Embryonic facial prominence (tissue), 1 donor: Measurements from ENCODE around the gene FXR1.
"Not testable (repeated sequence)": the region's sequence is repeated elsewhere in the genome, so short reads cannot be mapped to it uniquely, and the experiment has no call there.

Source experiments
- DNase-seq: peaks from one replicate; pipeline ENCODE4 v3.0.0-alpha.2; 2016; ENCODE audit errors: extremely low spot score

FXR1 gene

DNA sequence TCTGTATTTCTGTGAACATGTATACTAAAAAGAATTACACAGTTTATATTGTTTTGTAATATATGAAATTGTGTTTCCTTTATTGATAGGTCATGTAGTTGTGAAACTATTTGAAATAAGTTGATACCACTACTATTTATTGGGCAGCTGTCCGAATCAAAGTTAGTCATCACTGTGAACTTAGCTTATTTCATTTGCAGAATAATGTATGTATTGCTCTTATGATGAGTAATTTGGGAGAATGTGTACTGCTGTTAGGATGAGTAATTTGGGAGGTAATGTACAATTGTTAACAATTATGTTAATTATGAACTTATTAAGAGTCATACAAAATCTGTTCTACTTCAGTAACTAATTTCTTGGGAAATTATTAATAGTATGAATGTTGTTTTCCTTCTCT lies 22.2 kb downstream of the FXR1 start:
- no peak for DNase-seq

DNA sequence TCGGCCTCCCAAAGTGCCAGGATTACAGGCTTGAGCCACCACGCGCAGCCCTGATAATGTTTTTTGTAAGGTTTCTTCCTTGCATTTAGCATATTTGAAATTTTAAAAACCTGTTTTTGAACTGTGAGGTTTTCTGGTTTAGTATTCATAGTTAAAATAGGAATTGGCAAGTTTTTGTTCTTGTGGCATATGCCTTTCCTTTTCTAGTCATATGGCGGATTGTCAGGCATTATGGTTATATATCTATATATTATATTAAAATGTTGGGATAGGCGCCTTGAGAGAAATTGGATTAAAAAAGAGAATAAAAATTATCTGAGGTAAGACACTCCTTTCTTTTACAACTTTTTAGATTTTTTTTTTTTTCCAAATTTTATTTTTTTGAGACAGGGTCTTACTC lies 28.4 kb downstream of the FXR1 start:
- DNase-seq, result no peak

DNA sequence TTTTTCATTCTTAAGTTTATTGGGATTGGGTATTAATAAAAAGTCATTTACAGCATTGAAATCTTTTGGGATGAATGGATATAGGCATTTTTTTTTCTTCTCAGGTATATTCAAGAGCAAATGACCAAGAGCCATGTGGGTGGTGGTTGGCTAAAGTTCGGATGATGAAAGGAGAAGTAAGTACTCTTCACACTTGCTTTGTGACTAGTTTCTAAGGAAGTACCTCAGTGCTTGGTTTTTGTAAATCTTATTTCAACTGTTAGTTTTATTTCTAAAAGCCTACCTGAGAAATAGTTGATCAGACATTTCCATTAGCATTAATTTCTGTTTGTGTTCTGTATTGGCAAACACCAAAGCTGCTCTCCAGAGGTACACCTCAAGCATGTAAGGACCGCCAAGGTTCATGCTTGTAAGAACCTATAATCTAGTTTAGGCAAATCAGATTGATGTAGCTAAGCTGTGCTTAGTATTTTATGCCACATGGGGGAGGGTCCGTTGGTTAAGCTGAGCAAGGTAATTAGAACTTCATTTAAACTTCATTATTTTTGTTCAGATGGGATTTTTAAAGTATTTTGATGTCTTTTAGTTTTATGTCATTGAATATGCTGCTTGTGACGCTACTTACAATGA lies 35.4 kb downstream of the FXR1 start:
- no peak for DNase-seq

DNA sequence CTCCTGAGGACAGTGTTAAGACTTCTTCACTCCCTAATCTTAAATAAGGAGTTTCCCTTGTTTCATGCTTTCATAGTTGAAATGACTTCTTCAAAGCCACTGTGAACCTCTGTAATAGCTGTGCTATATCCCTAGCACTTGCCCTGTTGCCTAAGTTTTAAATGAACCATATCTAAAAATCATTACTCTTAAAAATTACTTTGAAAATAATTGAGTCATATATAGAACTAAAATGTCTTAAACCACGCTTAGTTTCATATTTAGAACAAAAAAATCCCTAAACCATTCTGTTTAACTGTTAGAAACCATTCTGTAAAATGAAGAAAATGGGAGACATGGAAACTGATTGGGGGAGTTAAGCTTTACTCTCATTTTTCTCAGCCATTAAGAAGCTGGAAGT lies 47.2 kb downstream of the FXR1 start:
- DNase-seq, result no peak

DNA sequence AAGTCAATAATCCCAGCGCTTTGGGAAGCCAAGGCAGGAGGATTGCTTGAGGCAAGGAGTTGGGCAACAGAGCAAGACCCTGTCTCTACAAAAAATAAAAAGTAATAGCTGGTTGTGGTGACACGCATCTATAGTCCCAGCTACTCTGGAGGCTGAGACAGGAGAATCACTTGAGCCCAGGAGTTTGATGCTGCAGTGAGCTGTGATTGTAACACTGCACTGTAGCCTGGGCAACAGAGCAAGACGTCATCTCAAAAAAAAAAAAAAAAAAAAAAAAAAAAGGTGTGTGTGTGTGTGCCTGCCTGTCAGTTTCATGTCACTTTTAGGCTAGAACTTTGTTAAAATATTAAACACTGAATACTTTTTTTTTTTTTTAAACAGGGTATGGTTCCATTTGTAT lies 48.6 kb downstream of the FXR1 start:
- DNase-seq, result no peak

DNA sequence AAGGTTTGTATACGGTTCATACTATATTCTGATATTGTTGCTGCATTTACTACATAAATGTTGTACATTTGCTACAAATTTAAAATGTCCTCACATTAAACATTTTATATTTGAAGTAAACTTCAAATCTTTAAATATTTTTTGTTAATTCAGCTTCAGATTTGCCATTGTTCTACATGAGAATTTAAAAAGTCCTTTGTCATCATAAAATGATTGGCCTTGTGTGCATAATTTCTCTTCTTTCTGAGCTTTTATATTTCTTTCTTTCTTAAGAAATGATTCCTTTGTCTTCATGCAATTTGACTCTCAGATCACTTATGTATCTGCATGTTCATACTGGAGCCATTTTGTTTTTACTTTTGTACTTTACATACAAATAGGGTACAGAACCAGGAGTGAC lies 49.1 kb downstream of the FXR1 start:
- DNase-seq, result no peak

DNA sequence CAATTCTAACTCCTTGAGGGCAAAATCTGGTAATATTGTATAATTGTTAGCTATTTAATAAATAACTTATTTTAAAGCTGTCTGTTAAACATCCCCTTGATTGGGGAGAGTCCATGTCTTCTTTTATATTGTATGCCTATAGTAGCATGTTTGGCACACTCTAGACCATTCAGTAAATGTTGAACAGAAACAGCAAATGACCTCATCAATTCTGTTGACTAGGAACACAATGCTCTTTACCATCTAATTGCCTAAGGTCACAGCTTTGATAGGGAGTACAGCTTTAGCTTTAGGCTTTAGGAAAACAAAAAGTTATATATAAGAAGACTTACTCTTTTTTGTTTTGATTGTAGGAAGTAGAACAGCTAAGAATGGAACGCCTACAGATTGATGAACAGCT lies 50.1 kb downstream of the FXR1 start:
- DNase-seq, result no peak

DNA sequence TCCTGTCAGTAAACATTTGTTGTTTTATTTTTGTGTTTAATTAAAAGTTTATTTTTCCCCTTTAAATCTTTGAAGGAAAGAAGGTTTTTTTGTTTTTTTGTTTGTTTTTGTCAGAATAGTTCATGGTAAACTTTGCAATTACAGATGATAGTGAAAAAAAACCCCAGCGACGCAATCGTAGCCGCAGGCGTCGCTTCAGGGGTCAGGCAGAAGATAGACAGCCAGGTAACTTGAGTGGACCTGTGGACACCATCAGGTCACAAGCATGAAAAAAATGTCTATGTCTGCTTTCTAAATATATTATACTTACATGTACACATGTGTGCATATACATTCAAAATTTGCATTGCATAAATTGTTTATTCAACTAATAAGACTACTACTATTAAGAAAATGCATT lies 58.5 kb downstream of the FXR1 start:
- no peak for DNase-seq

DNA sequence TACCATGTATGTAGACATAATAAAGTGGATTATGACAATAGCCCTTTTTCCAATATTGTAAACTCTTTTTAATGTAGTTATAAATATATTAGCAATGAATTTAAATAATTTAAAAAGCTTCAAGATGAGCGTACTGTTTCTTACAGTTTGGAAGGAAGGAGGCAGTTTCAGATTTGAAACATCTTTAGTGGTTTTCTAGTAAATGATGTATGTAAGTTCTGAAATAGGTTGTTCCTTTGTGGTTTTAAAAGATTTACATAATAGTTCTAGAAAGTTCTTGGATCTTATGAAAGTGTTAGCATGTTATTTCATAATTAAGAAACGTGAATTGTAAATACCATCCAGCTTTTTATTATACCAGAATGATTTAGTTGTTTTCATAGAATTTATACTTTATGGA lies 61.1 kb downstream of the FXR1 start:
- no peak for DNase-seq

DNA sequence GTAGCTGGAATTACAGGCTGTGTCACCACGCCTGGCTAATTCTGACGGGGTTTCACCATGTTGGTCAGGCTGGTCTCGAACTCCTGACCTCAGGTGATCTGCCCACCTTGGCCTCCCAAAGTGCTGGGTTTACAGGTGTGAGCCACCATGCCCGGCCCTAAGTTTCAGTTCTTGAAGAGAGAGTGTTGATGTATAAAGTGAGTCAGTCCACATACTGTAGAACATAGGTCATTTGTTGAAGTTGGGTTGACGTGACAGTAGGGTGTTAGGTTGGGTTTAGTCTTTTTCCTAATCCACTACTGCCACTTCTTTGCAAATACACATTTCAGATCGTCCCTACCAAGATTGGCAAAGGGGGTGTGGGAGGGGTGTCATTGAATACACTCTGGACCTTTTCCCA lies 61.8 kb downstream of the FXR1 start:
- no peak for DNase-seq

DNA sequence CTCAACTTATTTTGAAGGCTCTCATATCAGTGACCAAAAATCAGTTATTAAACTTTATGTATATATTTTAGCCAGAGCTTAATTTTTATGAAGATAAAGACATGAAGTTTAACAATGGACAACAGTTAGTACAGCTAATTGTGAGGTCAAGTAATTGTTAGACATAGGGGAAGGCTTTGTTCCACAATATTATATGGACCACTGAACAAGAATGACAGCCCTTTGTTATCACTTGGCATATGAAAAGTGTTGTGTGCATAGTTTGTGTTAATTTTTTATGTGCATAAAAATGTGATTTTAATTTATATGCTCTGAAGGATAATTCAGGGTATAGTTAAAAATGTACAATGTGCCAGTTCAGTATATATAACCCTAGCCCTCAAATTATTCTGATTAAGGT lies 65.0 kb downstream of the FXR1 start:
- no peak for DNase-seq

DNA sequence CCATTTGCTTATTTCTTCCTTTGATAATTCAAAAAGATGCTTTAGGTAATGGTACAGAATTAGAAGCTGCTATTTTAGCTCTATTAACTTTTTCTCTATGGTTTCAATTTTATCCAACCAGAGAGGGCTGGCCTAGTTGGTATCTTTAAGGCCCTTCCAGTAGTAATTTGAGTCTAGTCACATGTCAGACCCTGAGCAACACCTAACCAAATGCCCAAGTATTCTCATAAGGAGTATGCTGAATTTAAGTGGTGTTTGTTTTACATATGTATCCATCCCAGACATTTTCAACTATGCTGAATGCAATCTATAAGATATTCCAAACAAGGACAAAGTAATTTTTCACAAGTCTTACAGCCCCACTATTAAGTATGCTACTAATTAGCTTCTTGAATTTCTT lies 67.5 kb downstream of the FXR1 start:
- no peak for DNase-seq

DNA sequence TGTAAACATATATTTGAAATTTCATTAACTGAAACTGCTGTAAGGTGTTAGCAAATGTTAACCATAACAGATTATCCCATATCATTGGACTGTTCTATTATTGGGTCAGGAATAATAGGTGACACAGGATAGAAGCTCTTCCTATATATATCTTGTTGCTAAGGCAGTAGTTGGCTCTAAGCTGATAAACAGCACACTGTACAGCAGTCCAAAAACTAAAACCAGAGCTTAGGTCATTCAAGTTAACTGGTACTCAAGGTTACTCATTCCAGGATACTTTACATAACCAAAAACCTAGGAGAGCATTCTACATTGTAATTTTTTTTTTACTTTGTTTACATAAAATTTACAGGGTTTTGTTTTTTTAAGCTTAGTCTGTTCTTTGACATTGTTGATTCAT lies 68.1 kb downstream of the FXR1 start:
- DNase-seq, result no peak

DNA sequence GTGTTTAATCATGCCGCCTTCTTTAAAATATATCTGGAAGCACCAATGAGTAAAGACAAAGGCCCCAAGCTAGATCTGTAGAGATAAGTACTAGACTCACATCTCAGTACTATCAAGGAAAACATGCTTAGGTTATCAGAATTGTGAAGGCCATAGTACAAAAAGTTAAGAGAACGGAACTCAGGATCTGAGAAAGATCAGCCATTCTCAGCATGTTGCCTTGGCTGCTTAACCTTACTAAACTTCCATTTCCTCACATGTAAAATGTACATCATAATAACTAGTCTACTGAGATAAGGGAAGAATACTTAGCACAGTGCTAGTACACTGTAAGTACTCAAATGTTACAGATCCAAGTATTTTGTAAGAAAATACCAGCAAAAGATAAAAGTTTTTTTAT lies 69.4 kb downstream of the FXR1 start:
- no peak for DNase-seq

DNA sequence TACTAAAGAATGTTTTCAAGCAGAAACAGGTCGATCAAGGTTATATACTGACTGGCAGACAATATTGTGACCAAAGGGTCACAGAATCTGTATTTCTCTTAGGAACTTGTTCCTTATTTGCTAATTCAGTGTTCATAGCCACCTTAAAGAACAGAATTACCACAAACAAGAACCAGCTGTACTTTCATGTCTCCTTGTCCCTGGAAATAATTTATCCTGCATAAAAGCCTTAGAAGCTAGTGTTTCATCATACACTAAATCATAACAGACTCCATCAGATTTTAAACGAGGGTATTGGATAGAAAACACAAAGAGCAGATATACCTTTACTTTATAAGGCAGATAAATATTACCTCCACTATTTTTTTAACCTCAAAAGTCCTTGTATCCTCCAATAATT lies 70.7 kb downstream of the FXR1 start:
- DNase-seq, result no peak

DNA sequence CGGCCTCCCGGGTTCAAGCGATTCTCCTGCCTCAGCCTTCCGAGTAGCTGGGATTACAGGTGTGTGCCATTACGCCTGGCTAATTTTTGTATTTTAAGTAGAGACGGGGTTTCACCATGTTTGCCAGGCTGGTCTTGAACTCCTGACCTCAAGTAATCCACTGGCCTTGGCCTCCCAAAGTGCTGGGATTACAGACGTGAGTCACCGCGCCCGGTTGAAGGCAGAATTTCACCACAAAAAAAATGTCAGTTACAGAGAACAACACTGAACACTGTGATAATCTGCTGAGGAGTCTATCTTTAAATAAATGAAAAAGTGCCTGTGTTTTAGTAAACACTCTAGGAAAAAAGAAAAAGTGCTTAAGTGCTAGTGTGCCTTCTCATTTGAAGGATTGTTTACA lies 73.9 kb downstream of the FXR1 start:
- DNase-seq, result not testable (repeated sequence)

DNA sequence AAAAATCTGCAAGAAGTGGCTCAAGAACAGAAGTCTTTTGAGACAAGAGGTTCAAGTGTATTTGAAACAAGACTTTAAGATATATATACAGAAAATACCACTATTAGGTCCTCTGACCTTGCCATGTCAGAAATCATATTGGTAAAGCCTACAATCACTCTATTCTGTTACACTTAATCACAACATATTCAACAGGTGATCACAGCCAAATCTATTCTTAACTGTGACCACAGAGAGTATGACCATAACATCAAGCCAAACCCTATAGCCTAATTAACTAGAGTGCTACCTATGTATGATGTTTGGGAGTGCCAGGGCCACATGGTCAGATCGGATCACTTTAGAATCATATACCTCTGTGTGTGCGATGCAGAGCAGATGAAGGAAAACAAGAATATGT lies 74.9 kb downstream of the FXR1 start:
- no peak for DNase-seq

DNA sequence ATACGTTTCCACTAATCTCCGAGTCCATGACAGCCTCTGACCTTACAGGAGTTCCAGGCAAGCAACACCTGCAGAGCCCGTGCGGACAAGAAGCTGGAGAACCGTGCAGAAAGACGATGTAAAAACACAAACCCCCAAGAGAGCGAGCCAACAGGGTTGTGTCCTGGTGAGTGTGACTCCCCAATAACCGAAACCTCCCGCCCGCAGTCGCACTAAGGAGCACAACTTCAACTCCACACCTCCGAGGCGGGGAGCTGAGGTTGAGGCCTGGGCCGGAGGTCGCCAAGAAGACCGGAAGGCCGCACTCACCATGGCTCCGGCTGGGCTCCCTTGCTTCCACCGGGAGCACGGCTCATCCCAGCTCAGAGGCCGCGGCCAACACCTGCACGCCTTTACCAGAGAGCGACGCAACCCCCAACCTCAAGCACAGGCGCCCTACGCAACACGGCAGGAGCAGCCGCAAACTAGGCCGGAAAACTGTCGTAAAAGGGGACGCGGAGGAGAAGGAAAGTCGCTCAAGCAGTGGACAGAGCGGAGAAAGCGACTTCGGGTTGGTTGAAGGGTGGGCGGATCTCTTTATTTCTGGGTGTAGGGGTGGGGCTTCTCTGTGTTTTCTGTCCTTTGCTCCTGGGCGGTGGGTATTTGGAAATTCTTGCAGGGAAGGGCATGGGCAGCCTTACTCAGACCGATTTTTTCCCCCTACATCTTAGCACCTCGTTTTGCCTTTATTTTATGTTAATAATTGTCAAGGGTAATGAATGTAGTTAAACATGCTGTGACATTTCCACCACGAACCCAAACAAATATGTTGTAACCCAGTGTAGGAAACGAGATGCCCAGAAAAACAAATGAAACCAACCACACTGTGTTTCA lies 77.1 kb downstream of the FXR1 start, which contains the start of gene DNAJC19:
DNAJC19 (minus strand) TSS at position 446 of the 873 bp plus-strand sequence; CDS start at position 312, 134 bp downstream.
- peak; percentile 92 for DNase-seq

DNA sequence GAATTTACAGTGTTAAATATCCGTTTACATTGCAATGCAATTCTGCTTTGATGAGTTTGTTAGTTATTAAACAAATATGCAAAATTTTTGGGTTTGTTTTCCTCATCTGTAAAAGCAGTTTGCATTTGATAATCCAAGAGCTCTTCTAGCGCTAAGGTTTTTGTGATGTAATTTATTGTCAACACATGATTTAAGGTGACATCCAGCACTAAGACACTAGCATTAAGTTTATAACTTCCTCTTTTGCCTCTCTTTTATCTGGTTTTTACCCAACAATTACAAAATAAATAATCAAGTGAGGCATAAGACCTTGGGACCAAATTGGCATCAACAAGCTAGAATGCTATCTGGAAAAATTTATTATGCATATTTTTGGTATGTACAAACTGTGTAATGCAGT lies 78.0 kb downstream of the FXR1 start:
- no peak for DNase-seq

DNA sequence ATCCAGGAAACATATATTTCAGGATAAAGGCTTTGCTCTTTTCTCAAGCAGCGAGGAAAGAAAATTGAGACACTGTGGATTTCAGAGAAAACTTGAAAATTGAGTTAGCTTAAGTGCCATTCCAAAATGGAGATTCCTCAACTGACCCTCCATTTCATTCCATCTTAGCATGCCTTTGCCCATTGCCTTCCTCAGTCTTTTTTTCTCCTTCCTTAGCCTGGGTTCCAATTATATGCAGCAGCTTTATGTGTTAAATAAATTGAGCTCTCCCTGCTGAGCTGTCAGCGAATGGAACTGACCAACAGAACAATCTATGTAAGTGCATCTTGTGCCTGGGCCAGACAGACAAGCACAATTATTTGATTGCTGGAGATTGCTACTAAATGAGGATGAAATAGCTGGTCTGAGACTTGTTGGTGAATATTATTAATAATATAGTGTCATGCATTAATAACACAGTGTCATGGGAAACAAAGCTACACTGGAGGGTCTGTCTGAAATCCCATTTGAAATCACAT lies 84.0 kb downstream of the FXR1 start:
- DNase-seq, result no peak

DNA sequence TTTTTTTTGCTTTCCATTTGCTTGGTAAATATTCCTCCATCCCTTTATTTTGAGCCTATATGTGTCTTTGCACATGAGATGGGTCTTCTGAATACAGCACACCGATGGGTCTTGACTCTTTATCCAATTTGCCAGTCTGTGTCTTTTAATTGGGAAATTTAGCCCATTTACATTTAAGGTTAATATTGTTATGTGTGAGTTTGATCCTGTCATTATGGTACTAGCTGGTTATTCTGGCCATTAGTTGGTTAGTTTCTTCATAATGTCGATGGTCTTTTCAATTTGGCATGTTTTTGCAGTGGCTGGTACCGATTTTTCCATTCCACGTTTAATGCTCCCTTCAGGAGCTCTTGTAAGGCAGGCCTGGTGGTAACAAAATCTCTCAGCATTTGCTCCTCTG lies 89.9 kb downstream of the FXR1 start:
- DNase-seq, result not testable (repeated sequence)

DNA sequence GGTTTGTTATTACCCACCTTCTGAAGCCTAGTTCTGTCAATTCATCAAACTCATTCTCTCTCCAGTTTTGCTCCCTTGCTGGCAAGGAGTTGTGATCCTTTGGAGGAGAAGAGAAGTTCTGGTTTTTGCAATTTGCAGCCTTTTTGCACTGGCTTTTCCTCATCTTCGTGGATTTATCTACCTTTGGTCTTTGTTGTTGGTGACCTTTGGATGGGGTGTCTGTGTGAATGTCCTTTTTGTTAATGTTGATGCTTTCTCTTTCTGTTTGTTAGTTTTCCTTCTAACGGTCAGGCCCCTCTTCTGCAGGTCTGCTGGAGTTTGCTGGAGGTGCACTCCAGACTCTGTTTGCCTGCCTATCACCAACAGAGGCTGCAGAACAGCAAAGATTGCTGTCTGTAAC lies 91.0 kb downstream of the FXR1 start:
- not testable (repeated sequence) for DNase-seq

DNA sequence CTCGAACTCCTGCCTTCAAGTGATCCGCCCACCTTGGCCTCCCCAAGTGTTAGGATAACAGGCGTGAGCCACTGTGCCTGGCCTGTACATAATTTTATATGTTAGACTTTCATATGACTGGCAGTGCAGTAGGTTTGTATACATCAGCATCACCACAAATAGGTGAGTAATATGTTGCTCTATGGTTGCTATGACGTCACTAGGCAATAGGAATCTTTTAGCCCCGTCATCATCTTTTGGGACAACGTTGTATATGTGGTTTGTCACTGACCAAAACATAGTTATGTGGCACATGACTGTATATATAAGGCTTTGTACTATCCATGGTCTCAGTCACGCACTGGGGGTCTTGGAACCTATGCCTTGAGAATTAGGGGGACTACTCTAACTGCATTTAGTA lies 94.1 kb downstream of the FXR1 start:
- no peak for DNase-seq
